ENCODE results near the gene IGF2BP2.

IGF2BP2 gene

DNA sequence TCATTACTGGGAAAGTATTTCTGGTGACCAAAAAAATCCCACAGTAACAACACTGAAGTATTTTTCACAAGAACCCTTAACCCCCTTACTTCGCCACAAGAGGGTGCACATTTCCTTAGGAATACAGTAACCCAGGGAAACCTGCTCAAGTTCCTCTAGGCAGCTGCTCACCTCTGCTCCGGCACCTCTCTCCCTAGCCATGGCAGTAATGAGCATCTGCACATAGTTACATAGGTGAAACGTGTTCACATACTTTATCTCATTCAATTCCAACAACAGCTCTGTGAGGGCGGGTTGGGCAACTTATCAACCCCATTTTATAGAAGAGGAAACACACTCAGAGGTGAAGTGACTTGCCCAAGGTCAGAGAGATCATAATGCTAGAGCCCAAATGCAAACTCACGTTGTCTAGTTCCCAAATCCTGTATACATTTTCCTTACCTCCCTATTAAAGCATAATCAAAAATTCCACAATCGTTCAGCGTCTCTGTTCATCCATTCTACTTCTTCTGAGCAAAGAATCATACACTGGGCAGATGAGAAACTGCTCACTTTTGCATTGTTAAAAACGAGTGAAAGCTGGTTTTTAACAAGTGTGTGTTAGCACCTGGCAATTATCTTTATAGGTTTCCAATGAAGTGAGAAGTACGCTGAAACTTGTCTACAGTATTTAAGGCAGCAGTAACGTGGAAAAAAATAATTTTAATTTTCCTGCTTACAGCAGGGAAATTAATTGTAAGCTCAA, 90.7 kb downstream of the IGF2BP2 start:
- no peak overlapping the region for H3K27ac ChIP-seq (ENCODE audit: low read length)
- H3K4me1 ChIP-seq (ENCODE audit: control insufficient read depth, insufficient read depth, low read length), result no peaks in the 10 kb centered on the region
- H3K36me3 ChIP-seq (ENCODE audit: control insufficient read depth in 2 of 2, insufficient read depth in 2 of 2, low read length in 2 of 2), result no peaks in the 10 kb centered on the region
- no peak overlapping the region for H3K4me3 ChIP-seq (ENCODE audit: low read length in 2 of 2)
- H3K9me3 ChIP-seq (ENCODE audit: control insufficient read depth in 2 of 2, low read length in 2 of 2), result no peaks in the 10 kb centered on the region
- no peaks in the 10 kb centered on the region for H3K27me3 ChIP-seq (ENCODE audit: control insufficient read depth in 1 of 2, insufficient read depth in 2 of 2, low read length in 2 of 2)
- no peak overlapping the region for H3K9ac ChIP-seq (ENCODE audit: low read length in 2 of 2)

DNA sequence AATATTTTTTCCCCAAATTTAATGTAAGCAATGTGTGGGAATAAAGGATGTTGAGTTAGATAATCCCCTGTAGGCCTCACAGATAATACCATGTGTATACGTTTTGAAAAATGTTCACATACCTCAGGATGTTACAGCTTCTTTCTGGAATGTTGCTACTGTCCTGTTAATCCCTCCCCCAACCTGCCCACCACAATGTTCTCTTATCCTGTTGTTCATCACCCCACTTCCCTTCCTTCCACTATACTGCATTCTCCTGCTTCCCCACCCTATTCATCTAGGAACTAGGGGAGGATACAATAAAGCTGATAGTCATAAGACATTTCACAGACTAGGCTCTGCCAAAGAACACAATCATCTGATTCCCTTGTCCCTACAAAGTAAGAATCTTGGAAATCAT, 92.1 kb downstream of the IGF2BP2 start:
- no peaks in the 10 kb centered on the region for H3K36me3 ChIP-seq (ENCODE audit: control insufficient read depth in 2 of 2, insufficient read depth in 2 of 2, low read length in 2 of 2)
- no peaks in the 10 kb centered on the region for H3K4me1 ChIP-seq (ENCODE audit: control insufficient read depth, insufficient read depth, low read length)
- no peaks in the 10 kb centered on the region for H3K9me3 ChIP-seq (ENCODE audit: control insufficient read depth in 2 of 2, low read length in 2 of 2)
- H3K9ac ChIP-seq (ENCODE audit: low read length in 2 of 2), result no peak overlapping the region
- H3K27ac ChIP-seq (ENCODE audit: low read length), result no peak overlapping the region
- H3K27me3 ChIP-seq (ENCODE audit: control insufficient read depth in 1 of 2, insufficient read depth in 2 of 2, low read length in 2 of 2), result no peaks in the 10 kb centered on the region
- H3K4me3 ChIP-seq (ENCODE audit: low read length in 2 of 2), result no peak overlapping the region

DNA sequence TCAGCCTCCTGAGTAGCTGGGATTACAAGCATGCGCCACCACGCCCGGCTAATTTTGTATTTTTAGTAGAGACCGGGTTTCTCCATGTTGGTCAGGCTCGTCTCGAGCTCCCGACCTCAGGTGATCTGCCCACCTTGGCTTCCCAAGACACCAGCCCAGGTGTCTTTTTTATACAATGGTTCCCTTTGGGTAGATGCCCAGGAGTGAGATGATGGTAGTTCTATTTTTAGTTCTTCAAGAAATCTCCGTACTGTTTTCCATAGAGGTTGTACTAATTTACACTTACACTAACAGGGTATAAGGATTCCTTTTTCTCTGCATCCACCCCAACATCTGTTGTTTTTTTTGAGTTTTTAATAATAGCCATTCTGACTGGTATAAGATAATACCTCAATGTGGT, 94.3 kb downstream of the IGF2BP2 start:
- Histone ChIP-seq H3K27me3 (ENCODE audit: control insufficient read depth in 1 of 2, insufficient read depth in 2 of 2, low read length in 2 of 2) (no peaks in the 10 kb centered on the region), H3K4me1 (ENCODE audit: control insufficient read depth, insufficient read depth, low read length) (no peaks in the 10 kb centered on the region), H3K9me3 (ENCODE audit: control insufficient read depth in 2 of 2, low read length in 2 of 2) (no peaks in the 10 kb centered on the region), H3K9ac (ENCODE audit: low read length in 2 of 2) (no peak overlapping the region), H3K36me3 (ENCODE audit: control insufficient read depth in 2 of 2, insufficient read depth in 2 of 2, low read length in 2 of 2) (no peaks in the 10 kb centered on the region), H3K4me3 (ENCODE audit: low read length in 2 of 2) (no peak overlapping the region), H3K27ac (ENCODE audit: low read length) (no peak overlapping the region)

DNA sequence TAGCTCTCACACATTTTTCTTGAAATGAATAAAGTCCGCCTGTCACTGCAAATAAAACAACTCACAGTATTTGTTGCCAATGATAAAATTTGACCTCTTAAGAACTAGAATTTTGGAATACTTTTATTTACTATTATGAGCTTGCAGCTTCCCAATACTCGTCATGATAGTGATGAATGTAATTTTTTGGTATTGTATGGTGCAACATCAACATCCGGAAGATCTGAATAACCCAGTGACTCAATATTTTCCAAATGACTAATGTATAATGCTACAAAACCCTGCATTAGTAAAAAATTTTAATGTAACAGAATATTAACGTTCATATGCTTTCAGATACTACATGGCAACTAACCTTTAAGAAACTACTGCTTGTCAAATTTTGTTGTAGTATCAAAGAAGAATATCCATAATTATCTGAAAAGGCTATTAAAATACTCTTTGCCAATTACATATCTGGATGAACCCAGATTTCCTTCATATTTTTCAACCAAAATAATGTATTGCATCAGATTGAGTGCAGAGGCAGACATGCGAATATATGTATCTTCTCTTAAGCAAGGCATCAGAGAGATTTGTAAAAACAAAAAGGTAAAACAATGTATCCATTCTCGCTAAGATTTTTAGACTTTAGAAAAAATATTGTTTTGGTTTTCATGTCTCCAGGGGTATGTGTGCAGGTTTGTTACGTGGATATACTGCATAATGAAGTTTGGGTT, 95.3 kb downstream of the IGF2BP2 start:
- Histone ChIP-seq H3K4me1 (ENCODE audit: control insufficient read depth, insufficient read depth, low read length) (no peaks in the 10 kb centered on the region), H3K36me3 (ENCODE audit: control insufficient read depth in 2 of 2, insufficient read depth in 2 of 2, low read length in 2 of 2) (no peaks in the 10 kb centered on the region), H3K27me3 (ENCODE audit: control insufficient read depth in 1 of 2, insufficient read depth in 2 of 2, low read length in 2 of 2) (no peaks in the 10 kb centered on the region), H3K4me3 (ENCODE audit: low read length in 2 of 2) (no peak overlapping the region), H3K27ac (ENCODE audit: low read length) (no peak overlapping the region), H3K9me3 (ENCODE audit: control insufficient read depth in 2 of 2, low read length in 2 of 2) (peaks cover 0 to 2% of the 10 kb centered on the region in 2 donors), H3K9ac (ENCODE audit: low read length in 2 of 2) (no peak overlapping the region)

DNA sequence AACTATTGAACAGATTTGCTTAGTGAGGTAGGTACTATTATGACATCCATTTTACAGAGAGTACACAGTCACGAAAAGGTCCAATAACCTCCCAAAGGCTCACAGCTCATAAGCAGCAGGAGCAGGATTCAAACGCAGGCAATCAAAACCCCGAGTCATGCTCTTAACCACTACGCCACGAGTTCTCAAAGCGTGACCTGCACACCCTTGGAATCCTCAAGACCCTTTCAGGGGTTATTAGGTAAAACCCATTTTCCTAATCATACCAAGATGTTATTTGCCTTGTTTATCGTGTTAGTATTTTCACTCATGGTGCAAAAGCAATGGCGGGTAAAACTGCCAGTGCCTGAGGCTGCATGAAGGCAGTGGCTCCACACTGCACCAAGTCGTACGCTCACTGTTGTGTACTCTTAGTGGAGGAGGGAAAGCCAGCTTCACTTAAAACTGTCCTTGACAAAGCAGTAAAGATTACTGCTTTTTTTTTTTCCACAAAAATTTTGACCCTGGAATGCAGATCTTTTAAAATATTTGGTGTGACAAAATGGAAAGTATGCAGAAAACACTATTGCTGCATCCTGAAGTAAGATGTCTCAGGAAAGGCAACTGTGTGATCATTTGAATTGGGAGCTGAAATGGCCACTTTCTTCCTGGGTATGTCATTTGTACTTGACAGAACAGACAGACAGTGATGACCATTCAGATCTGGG, 96.1 kb downstream of the IGF2BP2 start:
- Histone ChIP-seq H3K9me3 (ENCODE audit: control insufficient read depth in 2 of 2, low read length in 2 of 2) (peaks cover 0 to 2% of the 10 kb centered on the region in 2 donors), H3K27me3 (ENCODE audit: control insufficient read depth in 1 of 2, insufficient read depth in 2 of 2, low read length in 2 of 2) (no peaks in the 10 kb centered on the region), H3K4me1 (ENCODE audit: control insufficient read depth, insufficient read depth, low read length) (no peaks in the 10 kb centered on the region), H3K4me3 (ENCODE audit: low read length in 2 of 2) (no peak overlapping the region), H3K36me3 (ENCODE audit: control insufficient read depth in 2 of 2, insufficient read depth in 2 of 2, low read length in 2 of 2) (no peaks in the 10 kb centered on the region), H3K27ac (ENCODE audit: low read length) (no peak overlapping the region), H3K9ac (ENCODE audit: low read length in 2 of 2) (no peak overlapping the region)

DNA sequence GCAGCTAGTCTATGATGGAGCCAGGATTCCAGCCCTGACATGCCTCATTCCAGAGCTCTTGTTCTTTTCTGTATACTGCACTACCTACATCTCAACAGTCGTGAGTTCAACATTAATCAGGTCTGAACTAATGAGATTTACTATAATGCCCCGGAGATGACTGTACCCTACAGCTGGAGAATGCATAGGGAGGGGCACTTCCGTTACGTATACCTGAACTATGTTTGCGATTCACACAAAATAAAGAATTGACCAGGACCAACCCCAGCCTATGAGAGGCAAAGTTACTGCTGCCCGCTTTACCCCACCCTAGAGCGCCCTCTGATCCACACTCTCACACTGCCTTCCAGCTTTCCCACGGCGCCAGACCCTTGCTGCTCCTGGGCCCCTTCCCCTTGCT, 97.0 kb downstream of the IGF2BP2 start:
- no peaks in the 10 kb centered on the region for H3K36me3 ChIP-seq (ENCODE audit: control insufficient read depth in 2 of 2, insufficient read depth in 2 of 2, low read length in 2 of 2)
- H3K4me1 ChIP-seq (ENCODE audit: control insufficient read depth, insufficient read depth, low read length), result no peaks in the 10 kb centered on the region
- H3K27ac ChIP-seq (ENCODE audit: low read length), result no peak overlapping the region
- no peak overlapping the region for H3K4me3 ChIP-seq (ENCODE audit: low read length in 2 of 2)
- no peaks in the 10 kb centered on the region for H3K27me3 ChIP-seq (ENCODE audit: control insufficient read depth in 1 of 2, insufficient read depth in 2 of 2, low read length in 2 of 2)
- H3K9me3 ChIP-seq (ENCODE audit: control insufficient read depth in 2 of 2, low read length in 2 of 2), result peaks cover 0 to 2% of the 10 kb centered on the region in 2 donors
- H3K9ac ChIP-seq (ENCODE audit: low read length in 2 of 2), result no peak overlapping the region

DNA sequence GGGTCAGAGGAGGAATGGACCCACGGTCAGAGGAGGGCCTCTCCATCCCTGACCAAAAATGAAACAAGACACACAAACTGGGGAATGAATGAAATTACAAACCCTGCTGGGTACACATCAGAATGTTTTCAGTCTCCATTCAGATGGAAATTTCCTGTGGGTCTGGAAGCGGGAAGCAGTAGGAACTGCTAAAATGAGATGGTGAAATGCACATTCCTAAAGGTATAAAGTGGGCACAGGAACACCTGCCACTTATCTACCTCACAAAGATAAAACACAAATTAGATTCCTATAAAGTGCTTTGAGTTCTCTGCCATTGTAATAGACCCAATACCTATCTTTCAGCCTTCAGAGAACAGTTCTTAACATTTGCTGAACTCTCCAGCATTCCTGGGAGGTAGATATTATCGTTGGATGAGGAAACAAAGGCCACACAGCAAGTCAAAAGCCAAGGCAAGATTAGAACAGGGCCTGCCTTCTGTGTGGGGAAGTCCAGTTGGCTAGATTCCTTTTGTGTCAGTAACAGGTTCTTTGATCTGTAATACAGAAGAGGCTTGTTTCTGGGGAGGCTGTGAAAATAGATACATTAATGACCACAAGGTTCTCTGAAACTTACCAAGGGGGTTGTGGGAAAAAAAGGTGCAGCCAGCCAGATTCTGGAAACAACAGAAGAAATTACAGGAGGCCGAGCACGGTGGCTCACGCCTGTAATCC, 98.4 kb downstream of the IGF2BP2 start:
- H3K9ac ChIP-seq (ENCODE audit: low read length in 2 of 2), result no peak overlapping the region
- no peaks in the 10 kb centered on the region for H3K36me3 ChIP-seq (ENCODE audit: control insufficient read depth in 2 of 2, insufficient read depth in 2 of 2, low read length in 2 of 2)
- no peak overlapping the region for H3K27ac ChIP-seq (ENCODE audit: low read length)

DNA sequence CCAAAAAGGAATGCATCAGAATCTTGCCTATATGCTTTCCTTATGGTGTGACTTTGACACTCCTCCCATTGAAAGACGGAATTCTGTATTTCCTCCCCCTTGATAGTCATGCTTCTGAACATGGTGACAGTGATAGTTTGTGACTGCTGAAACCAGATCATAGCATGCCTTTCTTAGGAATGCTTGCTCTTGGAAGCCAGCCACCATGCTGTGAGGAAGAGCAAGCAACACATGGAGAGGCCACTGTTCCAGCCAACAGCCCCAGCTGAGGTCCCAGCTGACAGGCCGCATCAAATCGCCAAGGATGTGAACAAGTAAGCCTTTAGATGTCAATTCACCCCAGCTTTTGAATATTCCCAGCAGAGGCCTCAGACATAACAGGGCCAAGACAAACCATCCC, 100.1 kb downstream of the IGF2BP2 start:
- peaks cover 0 to 2% of the 10 kb centered on the region in 2 donors for H3K9me3 ChIP-seq (ENCODE audit: control insufficient read depth in 2 of 2, low read length in 2 of 2)
- H3K27me3 ChIP-seq (ENCODE audit: control insufficient read depth in 1 of 2, insufficient read depth in 2 of 2, low read length in 2 of 2), result no peaks in the 10 kb centered on the region
- no peak overlapping the region for H3K27ac ChIP-seq (ENCODE audit: low read length)
- no peak overlapping the region for H3K9ac ChIP-seq (ENCODE audit: low read length in 2 of 2)
- H3K4me3 ChIP-seq (ENCODE audit: low read length in 2 of 2), result no peak overlapping the region
- H3K4me1 ChIP-seq (ENCODE audit: control insufficient read depth, insufficient read depth, low read length), result no peaks in the 10 kb centered on the region
- no peaks in the 10 kb centered on the region for H3K36me3 ChIP-seq (ENCODE audit: control insufficient read depth in 2 of 2, insufficient read depth in 2 of 2, low read length in 2 of 2)

More for the DNA sequence above, 98.4 kb downstream of the IGF2BP2 start:
- Histone ChIP-seq H3K9me3 (ENCODE audit: control insufficient read depth in 2 of 2, low read length in 2 of 2) (peaks cover 0 to 2% of the 10 kb centered on the region in 2 donors), H3K27me3 (ENCODE audit: control insufficient read depth in 1 of 2, insufficient read depth in 2 of 2, low read length in 2 of 2) (no peaks in the 10 kb centered on the region), H3K4me3 (ENCODE audit: low read length in 2 of 2) (no peak overlapping the region), H3K4me1 (ENCODE audit: control insufficient read depth, insufficient read depth, low read length) (no peaks in the 10 kb centered on the region)

DNA sequence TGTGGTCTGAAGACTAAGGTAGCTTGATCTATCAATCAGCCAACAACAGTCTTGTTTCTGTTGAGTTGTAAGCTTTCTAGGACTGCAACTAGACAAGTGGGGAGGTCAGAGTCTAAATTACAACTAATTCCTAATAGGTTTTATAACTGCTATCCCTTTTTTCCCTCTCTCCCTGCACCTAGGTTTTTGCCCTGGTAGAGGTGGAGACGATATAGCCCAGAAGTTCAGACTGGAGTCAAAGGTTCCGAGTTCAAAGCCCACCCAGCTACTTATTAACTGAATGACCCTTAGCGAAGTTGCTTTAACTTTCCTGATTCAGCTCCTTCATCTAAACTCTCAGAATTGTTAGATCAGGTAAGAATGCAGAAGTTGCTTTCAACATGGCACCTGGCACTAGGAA, 100.6 kb downstream of the IGF2BP2 start:
- H3K9ac ChIP-seq (ENCODE audit: low read length in 2 of 2), result no peak overlapping the region
- H3K27ac ChIP-seq (ENCODE audit: low read length), result no peak overlapping the region
- no peak overlapping the region for H3K4me3 ChIP-seq (ENCODE audit: low read length in 2 of 2)
- H3K4me1 ChIP-seq (ENCODE audit: control insufficient read depth, insufficient read depth, low read length), result no peaks in the 10 kb centered on the region
- no peaks in the 10 kb centered on the region for H3K36me3 ChIP-seq (ENCODE audit: control insufficient read depth in 2 of 2, insufficient read depth in 2 of 2, low read length in 2 of 2)
- H3K9me3 ChIP-seq (ENCODE audit: control insufficient read depth in 2 of 2, low read length in 2 of 2), result peaks cover 0 to 2% of the 10 kb centered on the region in 2 donors
- H3K27me3 ChIP-seq (ENCODE audit: control insufficient read depth in 1 of 2, insufficient read depth in 2 of 2, low read length in 2 of 2), result no peaks in the 10 kb centered on the region

DNA sequence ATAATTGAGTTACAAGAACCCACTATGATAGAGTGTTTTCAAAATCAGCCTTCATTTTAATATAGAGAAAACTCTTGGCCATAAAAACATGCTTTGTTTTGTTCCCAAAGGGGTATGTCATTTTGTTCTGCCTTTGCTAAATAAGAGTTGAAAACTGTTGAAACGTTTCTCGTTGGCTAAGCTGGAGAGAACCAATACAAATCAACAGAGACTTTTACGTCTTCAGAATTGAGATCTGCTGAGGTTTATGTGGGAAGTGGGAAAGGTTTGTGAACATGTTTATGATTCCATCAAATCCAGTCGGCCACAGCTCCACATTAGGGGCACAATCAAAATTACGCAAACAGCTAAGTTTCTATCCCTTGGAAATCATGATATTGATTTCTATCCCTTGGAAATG, 102.0 kb downstream of the IGF2BP2 start:
- Histone ChIP-seq H3K27me3 (ENCODE audit: control insufficient read depth in 1 of 2, insufficient read depth in 2 of 2, low read length in 2 of 2) (no peaks in the 10 kb centered on the region), H3K4me3 (ENCODE audit: low read length in 2 of 2) (no peak overlapping the region), H3K9ac (ENCODE audit: low read length in 2 of 2) (no peak overlapping the region), H3K36me3 (ENCODE audit: control insufficient read depth in 2 of 2, insufficient read depth in 2 of 2, low read length in 2 of 2) (no peaks in the 10 kb centered on the region), H3K27ac (ENCODE audit: low read length) (no peak overlapping the region), H3K4me1 (ENCODE audit: control insufficient read depth, insufficient read depth, low read length) (no peaks in the 10 kb centered on the region), H3K9me3 (ENCODE audit: control insufficient read depth in 2 of 2, low read length in 2 of 2) (peaks cover 0 to 2% of the 10 kb centered on the region in 2 donors)
